Measurements from ENCODE around the gene METTL14. TPM values are rescaled to one million over a fixed set of nuclear protein-coding genes. Genes with fewer than 3 reads are reported as not detected.

METTL14 gene
- total RNA-seq, 1 experiment from 2014 or later = 9.5 TPM

GRCh38 chr4:118727360-118727759 lies 42.2 kb downstream of the METTL14 start:
- BruUV-seq (replicated peaks) = no TSS peak
- Histone ChIP-seq H3K9me2 (replicated peaks; ENCODE audit: low read length) (no peaks in the 10 kb centered on the region), H4K20me1 (ENCODE audit: low read length) (no peaks in the 10 kb centered on the region), H3K36me3 (ENCODE audit: low read depth, low read length) (peaks cover 23% of the 10 kb centered on the region; the same call in 1 of the 2 replicates), H3K79me2 (ENCODE audit: low read length) (no peaks in the 10 kb centered on the region), H2AFZ (ENCODE audit: low read length) (no peak overlapping the region), H3F3A (ENCODE audit: low read length, unreplicated experiment) (no peaks in the 10 kb centered on the region), H3K27ac (ENCODE audit: low read length) (no peak overlapping the region), H3K4me1 (ENCODE audit: insufficient read depth, low read length) (no peaks in the 10 kb centered on the region), H3K4me2 (ENCODE audit: low read length) (no peak overlapping the region), H3K9ac (ENCODE audit: low read length) (no peak overlapping the region), H3K27me3 (ENCODE audit: low read length) (no peaks in the 10 kb centered on the region), H3K4me3 (ENCODE audit: low read length) (no peak overlapping the region), H3K9me3 (ENCODE audit: low read length) (no peaks in the 10 kb centered on the region)
- no peak for ATAC-seq
- intact Hi-C loops (cut with micrococcal nuclease) = no loop called here
- POLR2A ChIA-PET (ENCODE audit: unreplicated experiment) = no interaction called here
- TF ChIP-seq EZH2phosphoT487 (IDR thresholded peaks at IDR 0.05; ENCODE audit: borderline replicate concordance, low read length) = no peak
- TF ChIP-seq CTCF (conservative IDR thresholded peaks at IDR 0.05; ENCODE audit: low read depth, low read length) = no peak
- TF ChIP-seq EZH2 (IDR thresholded peaks at IDR 0.05; ENCODE audit: low read length, unreplicated experiment) = no peak
- DNase-seq = no peak
- CTCF ChIA-PET = no interaction called here

GRCh38 chr4:118729287-118730286 lies 44.4 kb downstream of the METTL14 start:
- H2AFZ ChIP-seq (ENCODE audit: low read length) = no peak overlapping the region
- intact Hi-C loops (cut with micrococcal nuclease) = no loop called here
- DNase-seq (no peak), ATAC-seq (no peak)
- BruUV-seq (replicated peaks) = no TSS peak
- H3F3A ChIP-seq (ENCODE audit: low read length, unreplicated experiment) = no peaks in the 10 kb centered on the region
- no peak overlapping the region for H3K9ac ChIP-seq (ENCODE audit: low read length)
- H3K4me1 ChIP-seq (ENCODE audit: insufficient read depth, low read length) = no peaks in the 10 kb centered on the region
- ChIA-PET CTCF (no interaction called here), POLR2A (ENCODE audit: unreplicated experiment) (no interaction called here)
- peaks cover 23% of the 10 kb centered on the region; the same call in 1 of the 2 replicates for H3K36me3 ChIP-seq (ENCODE audit: low read depth, low read length)
- no peaks in the 10 kb centered on the region for H3K9me2 ChIP-seq (replicated peaks; ENCODE audit: low read length)
- H3K27me3 ChIP-seq (ENCODE audit: low read length) = no peaks in the 10 kb centered on the region
- H3K27ac ChIP-seq (ENCODE audit: low read length) = no peak overlapping the region
- H3K9me3 ChIP-seq (ENCODE audit: low read length) = no peaks in the 10 kb centered on the region
- H3K4me3 ChIP-seq (ENCODE audit: low read length) = no peak overlapping the region
- H4K20me1 ChIP-seq (ENCODE audit: low read length) = no peaks in the 10 kb centered on the region
- H3K4me2 ChIP-seq (ENCODE audit: low read length) = no peak overlapping the region
- H3K79me2 ChIP-seq (ENCODE audit: low read length) = no peaks in the 10 kb centered on the region
- TF ChIP-seq EZH2phosphoT487 (IDR thresholded peaks at IDR 0.05; ENCODE audit: borderline replicate concordance, low read length) = no peak
- no peak for TF ChIP-seq CTCF (conservative IDR thresholded peaks at IDR 0.05; ENCODE audit: low read depth, low read length)
- no peak for TF ChIP-seq EZH2 (IDR thresholded peaks at IDR 0.05; ENCODE audit: low read length, unreplicated experiment)

DNA sequence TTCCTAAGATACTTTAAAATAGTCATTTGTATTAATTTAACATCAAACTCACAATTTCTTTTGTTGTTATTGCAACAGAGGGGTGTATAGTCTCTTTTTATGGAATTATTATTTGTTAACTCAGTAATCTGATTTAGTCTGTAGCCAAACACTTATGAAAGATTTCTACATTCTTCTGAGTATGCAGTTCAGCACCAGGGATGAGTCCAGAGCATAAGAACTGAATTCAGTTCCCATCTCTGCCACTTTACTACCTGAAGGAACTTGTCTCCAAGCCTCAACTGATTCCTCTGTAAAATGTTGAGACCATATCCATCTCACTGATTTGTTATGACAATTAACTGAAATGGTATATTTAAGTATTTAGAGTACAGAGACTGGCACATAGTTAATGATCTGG lies 45.5 kb downstream of the METTL14 start:
- ChIA-PET CTCF (no interaction called here), POLR2A (ENCODE audit: unreplicated experiment) (no interaction called here)
- Histone ChIP-seq H3K27me3 (ENCODE audit: low read length) (no peaks in the 10 kb centered on the region), H3F3A (ENCODE audit: low read length, unreplicated experiment) (no peaks in the 10 kb centered on the region), H3K9me3 (ENCODE audit: low read length) (no peaks in the 10 kb centered on the region), H3K9ac (ENCODE audit: low read length) (no peak overlapping the region), H3K9me2 (replicated peaks; ENCODE audit: low read length) (no peaks in the 10 kb centered on the region), H3K36me3 (ENCODE audit: low read depth, low read length) (peaks cover 23% of the 10 kb centered on the region; the same call in 1 of the 2 replicates), H3K4me3 (ENCODE audit: low read length) (no peak overlapping the region), H2AFZ (ENCODE audit: low read length) (no peak overlapping the region), H3K4me2 (ENCODE audit: low read length) (no peak overlapping the region), H3K27ac (ENCODE audit: low read length) (no peak overlapping the region), H3K4me1 (ENCODE audit: insufficient read depth, low read length) (no peaks in the 10 kb centered on the region), H3K79me2 (ENCODE audit: low read length) (no peaks in the 10 kb centered on the region), H4K20me1 (ENCODE audit: low read length) (no peaks in the 10 kb centered on the region)
- intact Hi-C loops (cut with micrococcal nuclease) = no loop called here
- ATAC-seq = no peak
- DNase-seq = no peak
- TF ChIP-seq CTCF (conservative IDR thresholded peaks at IDR 0.05; ENCODE audit: low read depth, low read length) = no peak
- TF ChIP-seq EZH2phosphoT487 (IDR thresholded peaks at IDR 0.05; ENCODE audit: borderline replicate concordance, low read length) = no peak
- TF ChIP-seq EZH2 (IDR thresholded peaks at IDR 0.05; ENCODE audit: low read length, unreplicated experiment) = no peak
- no TSS peak for BruUV-seq (replicated peaks)
